HG03064 (cell line): ENCODE results near the gene PLEKHF1.

ENCODE experiments used
- ATAC-seq: cut with Tn5 transposase; IDR thresholded peaks from one replicate; pipeline ENCODE4 v1.9.1; 2021; ENCODE audit warnings: low read depth; ENCODE audit not compliant: unreplicated experiment

Gene PLEKHF1

DNA sequence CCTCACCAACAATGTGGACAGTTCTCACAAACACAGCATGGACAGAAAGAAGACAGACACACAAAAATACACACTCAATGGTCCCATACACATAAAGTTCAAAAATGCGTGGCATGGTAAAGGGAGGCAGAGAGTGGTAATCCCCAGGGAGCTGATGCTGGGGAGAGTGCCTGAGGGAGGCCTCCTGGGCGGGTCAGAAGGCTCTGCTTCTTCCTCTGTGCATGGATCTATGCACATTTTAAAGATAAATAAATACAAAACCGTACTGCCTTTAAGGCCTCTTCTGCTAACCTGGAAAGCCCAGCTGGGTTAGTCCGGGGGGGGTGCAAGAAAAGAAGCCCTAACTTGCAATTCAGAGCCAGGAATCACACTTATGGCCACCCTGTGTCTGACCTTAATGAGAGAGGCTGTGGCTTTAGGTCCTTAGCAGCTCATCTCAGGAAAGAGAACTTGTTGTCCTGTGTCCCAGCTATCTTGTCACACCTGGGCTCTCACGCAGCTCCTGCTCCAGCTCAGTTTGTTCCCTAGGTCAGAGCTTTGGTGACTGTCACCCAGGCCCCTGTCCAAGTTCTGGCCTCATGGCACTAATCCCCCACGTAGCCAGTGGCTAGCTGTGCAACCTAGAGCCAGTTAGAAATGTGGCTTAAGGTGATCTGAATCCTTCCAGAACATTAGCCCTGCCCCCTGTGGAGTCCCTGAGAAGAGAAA is 30.7 kb upstream of the PLEKHF1 start:
- no peak for ATAC-seq

- no peak for ATAC-seq
Observed at GRCh38 chr19:29635963-29636362, 29.3 kb upstream of the PLEKHF1 start.

- no peak for ATAC-seq
Observed at GRCh38 chr19:29636553-29637360, 28.5 kb upstream of the PLEKHF1 start.

- ATAC-seq, result no peak
Observed at GRCh38 chr19:29639086-29639485, 26.2 kb upstream of the PLEKHF1 start.

DNA sequence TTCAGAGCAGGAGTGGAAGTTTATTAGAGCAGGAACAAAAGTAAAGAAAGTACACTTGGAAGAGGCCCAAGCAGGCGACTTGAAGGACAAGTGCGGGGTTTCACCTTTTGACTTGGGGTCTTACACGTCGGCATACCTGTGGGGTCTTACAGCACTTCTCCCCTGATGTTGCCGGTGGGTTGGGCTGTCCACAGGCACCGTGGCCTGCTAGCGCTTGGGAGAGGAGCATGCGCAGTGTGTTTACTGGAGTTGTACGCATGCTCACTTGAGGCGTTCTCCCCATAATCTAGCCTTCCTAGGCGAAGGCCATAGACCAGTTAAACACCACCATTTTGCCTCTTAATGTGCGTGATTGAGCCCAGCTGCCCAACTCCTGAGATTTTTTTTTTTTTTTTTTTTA is 25.0 kb upstream of the PLEKHF1 start:
- no peak for ATAC-seq

DNA sequence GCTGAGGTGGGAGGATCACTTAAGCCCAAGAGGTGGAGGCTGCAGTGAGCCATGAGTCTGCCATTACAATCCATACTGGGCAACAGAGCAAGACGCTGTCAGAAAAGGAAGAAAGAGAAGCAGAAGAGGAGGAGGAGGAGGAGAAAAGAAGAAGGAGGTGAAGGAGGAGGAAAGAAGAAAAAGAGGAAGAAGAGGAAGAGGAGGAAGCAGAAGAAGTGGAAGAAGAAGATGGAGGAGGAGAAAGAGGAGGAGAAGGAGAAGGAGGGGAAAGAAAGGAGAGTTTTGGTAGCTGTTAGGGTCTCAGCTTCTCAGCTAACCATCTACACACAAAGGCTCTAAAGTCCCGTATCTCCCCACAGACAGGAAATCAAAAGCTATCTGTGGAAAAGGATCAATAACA is 23.7 kb upstream of the PLEKHF1 start:
- no peak for ATAC-seq

- no peak for ATAC-seq
Observed at GRCh38 chr19:29643361-29643935, 21.8 kb upstream of the PLEKHF1 start.

- ATAC-seq, result no peak
Observed at GRCh38 chr19:29644210-29644609, 21.1 kb upstream of the PLEKHF1 start.

GRCh38 chr19:29645491-29645867 is 19.8 kb upstream of the PLEKHF1 start:
- no peak for ATAC-seq

DNA sequence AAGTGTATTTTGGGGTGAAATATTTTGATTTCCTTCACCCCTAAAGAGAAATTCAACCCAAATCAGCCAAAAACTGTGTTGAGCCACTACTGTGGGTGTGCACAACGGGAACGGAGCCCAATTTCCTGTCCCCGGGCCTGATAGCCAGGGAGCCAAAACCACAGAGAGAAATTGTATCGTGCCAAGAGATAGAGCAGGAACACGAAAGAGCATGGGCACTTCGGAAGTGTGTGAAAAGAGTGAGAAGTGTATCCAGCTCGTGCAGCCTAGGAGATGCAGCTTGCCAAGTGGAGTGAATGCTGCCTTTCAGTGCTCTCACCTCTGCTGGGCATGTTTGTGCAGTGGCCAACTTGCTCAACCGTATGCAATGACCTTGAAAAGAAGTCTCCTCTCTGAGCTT is 19.4 kb upstream of the PLEKHF1 start:
- ATAC-seq, result no peak

DNA sequence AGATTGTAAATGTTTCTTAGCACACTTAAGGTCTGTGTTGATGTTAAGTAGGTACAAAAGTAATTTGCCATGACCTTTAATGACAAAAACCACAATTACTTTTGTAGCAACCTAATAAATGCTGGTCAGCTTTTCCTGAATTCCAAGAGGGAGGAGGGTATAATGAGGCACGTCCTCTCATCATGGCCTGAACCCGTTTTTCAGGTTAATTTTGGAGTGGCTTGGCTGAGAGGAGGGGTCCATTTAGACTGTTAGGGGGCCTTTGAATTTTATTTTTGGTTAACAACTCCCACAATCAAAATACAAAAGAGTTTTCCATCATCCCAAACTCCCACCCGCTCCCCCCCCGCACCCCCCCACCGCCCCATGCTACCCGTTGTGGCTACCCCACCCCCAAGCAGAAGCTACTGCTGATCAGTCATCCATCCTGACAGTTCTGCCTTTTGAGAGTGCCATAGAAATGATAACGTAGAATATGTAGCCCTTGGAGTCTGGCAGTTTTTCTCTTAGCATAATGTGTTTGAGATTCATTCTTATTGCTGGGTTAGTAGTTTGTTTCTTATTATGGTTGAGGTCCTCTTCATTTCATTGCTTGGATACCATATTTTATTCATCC is 14.4 kb upstream of the PLEKHF1 start:
- no peak for ATAC-seq

DNA sequence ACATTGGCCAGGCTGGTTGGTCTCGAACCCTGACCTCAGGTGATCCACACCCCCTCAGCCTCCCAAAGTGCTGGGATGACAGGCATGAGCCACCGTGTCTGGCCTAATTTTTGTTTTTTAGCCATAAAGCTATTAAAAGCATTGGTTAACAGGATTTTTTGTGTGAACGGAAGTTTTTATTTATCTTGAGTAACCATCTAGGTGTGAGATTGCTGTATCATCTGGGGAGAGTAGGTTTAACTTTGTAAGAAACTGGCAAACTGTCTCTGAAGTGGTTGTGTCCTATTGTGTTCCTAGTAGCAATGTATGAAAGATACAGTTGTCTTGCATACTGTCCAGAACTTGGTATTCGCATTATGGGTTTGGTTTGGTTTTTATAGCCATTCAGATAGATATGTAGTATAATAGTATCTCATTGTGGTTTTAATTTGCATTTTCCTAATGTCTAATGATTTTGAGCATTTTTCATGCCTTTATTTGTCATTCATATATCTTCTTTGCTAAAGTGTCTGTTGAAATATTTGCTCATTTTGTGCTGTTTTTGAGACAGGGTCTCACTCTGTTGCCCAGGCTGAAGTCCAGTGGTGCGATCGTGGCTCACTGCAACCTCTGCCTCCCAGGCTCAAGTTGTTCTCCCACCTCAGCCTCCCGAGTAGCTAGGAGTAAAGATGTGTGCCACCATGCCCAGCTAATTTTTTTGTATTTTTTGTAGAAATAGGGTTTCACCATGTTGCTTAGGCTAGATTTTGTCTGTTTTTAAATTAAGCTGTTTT is 13.5 kb upstream of the PLEKHF1 start:
- no peak for ATAC-seq

DNA sequence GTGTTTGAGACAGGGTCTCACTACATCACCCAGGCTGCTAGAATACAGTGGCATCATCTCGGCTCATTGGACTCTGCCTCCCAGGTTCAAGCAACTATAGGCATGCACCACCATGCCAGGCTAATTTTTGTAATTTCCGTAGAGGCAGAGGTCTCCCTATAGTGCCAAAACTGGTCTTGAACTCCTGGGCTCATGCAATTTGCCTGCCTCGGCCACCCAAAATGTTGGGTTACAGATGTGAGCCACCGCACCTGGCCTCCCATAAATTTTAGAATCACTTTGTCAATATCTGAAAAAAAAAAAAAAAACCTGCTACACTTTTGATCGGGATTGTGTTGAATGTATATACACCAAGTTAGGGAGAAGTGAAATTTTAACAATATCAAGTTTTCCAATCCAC is 11.9 kb upstream of the PLEKHF1 start:
- ATAC-seq, result no peak

- no peak for ATAC-seq
Observed at GRCh38 chr19:29655648-29656335, 9.5 kb upstream of the PLEKHF1 start.

GRCh38 chr19:29658221-29658991 is 6.9 kb upstream of the PLEKHF1 start:
- ATAC-seq, result no peak

DNA sequence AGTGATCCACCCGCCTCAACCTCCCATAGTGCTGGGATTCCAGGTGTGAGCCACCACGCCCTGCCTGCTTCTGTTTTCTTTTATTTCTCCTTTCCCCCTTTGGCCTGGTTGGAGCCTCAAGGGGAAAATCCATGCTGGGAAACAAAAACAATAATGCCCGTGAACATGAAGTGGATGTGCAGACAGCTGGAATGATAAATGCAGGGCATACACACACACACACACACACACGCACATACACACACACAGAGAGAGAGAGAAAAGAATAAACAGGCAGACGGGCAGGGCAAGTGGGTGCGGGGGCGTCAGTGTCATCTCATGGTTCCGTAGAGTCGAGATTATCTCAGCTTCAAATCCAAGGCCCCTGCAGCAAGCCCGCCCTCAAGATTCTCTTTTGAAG is 4.4 kb upstream of the PLEKHF1 start:
- no peak for ATAC-seq

- no peak for ATAC-seq
Observed at GRCh38 chr19:29662278-29662603, 3.0 kb upstream of the PLEKHF1 start.

DNA sequence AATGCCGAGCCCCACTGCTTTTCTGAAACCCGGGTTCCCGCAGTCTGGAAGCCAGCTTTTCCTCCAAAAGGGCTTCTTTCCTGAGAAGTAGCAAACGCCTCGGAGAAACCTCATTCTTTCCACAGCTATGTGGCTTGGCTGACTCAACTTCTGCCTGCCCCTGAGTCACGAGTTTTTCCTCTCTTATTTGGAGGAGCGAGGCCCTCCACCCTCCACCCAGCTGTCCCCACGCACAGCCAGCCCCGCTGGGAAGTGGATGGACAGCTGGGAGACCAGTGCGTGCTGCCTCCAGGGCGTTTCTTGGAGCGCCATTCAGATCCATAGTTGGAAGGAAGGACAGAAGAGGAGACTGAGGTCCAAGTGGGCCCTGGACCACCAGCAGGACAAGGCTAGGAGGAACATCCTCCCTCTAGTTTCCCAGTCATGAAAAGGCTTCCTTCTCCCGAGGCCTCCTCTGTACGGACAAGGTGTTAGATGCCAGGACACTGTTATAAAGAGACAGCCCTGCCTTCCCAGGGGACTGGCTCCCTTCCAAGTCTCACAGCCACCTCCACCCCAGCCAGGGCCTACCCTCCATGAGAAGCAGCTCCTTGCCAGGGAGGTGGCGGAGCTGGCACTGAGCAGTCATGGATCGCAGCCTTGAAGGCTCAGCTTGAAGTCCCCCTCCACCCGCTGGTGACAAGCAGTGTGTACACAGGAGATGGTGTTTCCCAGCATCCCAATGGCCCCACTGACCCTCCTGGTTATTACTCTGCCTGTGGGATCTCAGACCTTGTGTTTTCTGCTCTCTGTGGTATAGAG is 2.5 kb upstream of the PLEKHF1 start:
- ATAC-seq, result no peak
